ENCODE results near the gene BCR. TPM values are rescaled to one million over a fixed set of nuclear protein-coding genes. Genes with fewer than 3 reads are reported as not detected.

The BCR gene
- polyA plus RNA-seq, 1 donor: 13.9 TPM

DNA sequence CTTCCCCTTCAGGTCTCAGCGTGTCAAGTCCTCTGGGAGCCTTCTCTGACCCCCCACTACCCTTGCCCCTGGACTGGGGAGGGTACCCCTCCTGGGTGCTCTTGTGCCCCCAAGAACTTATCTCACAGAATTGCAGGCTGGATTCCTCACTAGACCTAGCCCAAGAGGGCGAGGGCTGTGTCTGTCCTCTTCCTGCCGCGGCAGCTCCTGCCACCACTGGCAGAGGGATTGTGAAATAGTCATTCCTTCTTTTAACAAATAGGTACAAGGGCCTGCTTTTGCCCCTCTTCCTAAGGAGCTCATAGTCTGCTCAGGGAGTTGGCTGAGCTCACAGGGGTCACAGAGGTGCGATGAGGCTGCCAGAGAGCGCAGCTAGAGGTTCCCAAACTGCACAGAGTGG is 29.5 kb upstream of the BCR start:
- no peak for DNase-seq (ENCODE audit: low read depth)

DNA sequence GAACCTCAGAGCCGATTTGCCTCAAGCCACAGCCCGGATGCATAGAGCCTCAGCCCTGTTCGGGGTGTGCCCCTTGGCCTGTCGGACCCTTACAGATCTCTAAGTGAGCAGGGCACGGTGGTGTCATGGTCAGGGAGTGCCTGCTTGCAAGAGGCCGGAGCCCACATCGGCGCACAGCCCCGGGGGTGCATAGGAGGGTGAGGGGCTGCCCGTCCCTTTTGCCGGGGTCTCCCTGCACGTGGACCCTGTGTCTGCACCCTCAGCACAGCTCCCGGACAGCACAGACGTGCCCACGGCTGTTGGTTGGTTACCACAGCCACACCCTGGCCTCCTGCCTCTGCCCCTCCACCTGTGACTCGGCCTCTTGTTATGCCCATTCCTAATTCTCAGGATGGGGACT is 28.5 kb upstream of the BCR start:
- DNase-seq (ENCODE audit: low read depth): no peak

DNA sequence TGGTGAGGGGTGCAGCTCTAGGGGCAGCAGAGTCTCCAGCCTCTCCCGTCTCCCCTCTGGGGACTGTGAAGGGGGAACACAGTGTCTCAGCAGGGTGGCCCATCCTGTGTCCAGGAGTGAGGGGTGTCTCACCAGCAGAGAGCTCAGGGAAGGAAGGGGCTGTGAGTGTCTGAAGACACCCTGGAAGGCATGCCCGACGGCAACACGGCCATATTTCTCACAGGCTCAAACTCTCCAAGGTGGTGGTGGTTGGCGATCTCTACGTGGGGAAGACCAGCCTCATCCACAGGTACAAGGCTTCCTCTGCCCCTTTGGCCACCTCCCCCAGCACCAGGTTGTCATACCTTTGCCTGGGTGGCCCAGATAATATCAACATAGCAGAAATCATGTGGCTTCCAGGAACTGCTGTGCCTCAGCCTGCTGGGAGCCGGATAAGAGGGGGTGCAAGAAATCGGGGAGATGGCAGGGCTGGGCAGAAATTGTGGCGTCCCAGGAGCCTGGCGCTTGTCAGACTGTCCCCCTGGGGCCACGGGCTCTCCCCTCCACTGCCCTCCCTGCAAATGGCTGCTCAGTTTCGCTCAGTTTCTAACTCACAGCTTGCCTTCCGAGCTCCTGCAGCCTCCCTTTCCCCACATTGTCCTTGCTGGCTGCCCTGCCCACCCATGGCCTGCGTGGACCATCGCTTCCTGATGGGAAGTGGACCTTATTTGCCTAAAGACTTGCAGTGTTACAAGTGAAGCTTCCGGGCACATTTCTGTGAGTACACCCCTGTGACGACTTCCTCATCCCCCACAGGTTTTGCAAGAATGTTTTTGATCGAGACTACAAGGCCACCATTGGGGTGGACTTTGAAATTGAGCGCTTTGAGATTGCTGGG is 27.8 kb upstream of the BCR start:
- DNase-seq (ENCODE audit: low read depth): no peak

DNA sequence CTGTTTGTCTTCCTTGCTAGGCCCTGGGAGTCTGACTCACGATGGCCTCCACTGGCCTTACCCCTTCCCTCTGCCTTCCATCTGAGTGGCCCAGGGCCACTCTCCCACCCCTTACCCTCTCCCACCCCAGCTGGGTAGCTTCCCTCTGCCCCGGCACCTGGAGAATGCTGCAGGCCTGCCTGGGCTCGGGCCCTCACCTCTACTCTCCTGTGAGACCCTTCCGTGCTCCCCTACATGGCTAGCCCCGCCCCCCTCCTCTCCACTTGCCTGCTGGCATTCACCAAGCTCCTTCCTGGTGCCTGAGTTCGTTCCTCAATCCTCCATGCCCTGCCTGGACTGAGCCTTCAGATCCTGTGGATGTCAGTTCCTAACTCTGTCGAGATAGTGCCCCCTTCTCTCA is 26.3 kb upstream of the BCR start:
- DNase-seq (ENCODE audit: low read depth): no peak

DNA sequence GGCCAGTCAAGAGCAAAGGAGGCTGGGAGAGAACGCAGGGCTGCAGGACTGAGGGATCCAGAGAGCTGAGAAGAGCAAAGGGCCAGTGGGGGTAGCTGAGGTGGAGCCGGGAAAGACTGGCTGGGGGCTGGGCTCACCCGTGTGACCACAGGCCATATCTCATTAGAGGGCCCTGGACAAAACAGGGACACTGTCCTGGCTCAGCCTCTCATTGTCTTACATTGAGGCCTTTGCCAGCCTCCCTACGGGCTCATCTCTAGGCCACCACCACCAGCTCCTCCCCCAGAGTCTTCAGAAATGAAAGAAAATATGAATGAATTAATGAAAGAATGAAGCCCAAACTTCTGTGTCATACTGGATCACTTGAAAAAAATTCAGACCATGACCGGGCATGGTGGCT is 25.8 kb upstream of the BCR start:
- no peak for DNase-seq (ENCODE audit: low read depth)

DNA sequence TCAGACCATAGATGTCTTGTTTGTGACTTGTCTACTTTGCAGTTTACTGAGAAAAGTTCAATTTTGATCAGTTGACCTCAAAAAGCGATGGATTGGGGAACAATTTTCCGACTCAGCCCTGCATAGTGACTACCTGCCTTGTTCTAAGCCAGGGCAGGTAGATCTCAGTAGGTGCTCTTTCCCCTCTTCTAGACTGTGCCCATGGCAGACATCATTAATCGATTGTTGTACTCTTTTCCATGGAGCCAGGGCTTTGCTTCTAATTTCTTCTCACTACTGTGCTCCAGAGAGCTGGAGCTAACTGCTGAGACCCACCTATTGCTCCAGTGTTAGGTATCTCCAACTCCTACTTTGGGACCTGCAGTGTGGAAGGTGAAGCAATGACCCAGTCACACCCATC is 25.2 kb upstream of the BCR start:
- DNase-seq (ENCODE audit: low read depth): no peak

DNA sequence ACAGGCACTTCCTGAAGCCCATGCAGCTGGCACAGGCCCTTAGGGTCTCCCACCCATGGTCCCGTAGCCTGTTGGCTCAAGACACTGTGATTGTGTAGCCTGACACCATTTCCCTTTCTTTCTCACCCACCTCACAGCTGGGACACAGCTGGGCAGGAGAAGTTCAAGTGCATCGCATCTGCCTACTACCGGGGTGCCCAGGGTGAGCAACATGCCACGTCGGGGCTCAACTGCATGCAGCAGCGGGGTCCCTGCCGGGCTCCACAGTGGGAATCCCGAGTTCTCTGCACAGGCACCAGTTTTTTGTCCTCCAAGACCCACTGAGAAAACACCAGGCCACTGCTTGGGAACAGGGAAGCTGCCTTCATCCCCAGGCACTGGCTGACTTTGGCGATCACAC is 24.5 kb upstream of the BCR start:
- DNase-seq (ENCODE audit: low read depth): no peak

DNA sequence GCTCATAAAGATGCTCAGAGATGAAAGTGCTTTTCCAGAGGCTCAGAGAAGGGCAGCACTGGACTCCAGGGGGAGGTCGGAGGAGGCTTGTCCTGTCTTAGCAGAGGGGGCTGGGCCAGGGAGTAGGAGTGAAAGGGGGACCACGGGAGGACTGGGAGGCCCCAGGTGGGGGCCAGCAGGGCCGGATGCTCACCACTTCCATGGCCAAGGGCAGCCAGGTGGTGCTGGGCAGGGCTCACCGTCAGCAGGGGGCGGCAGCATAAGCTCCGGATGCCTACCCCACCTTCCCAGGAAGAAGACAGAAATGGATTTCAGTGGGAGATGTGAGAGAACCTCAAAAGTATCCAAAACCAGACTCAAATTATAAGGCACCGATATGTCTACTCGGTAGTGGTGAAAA is 24.0 kb upstream of the BCR start:
- DNase-seq (ENCODE audit: low read depth): no peak

DNA sequence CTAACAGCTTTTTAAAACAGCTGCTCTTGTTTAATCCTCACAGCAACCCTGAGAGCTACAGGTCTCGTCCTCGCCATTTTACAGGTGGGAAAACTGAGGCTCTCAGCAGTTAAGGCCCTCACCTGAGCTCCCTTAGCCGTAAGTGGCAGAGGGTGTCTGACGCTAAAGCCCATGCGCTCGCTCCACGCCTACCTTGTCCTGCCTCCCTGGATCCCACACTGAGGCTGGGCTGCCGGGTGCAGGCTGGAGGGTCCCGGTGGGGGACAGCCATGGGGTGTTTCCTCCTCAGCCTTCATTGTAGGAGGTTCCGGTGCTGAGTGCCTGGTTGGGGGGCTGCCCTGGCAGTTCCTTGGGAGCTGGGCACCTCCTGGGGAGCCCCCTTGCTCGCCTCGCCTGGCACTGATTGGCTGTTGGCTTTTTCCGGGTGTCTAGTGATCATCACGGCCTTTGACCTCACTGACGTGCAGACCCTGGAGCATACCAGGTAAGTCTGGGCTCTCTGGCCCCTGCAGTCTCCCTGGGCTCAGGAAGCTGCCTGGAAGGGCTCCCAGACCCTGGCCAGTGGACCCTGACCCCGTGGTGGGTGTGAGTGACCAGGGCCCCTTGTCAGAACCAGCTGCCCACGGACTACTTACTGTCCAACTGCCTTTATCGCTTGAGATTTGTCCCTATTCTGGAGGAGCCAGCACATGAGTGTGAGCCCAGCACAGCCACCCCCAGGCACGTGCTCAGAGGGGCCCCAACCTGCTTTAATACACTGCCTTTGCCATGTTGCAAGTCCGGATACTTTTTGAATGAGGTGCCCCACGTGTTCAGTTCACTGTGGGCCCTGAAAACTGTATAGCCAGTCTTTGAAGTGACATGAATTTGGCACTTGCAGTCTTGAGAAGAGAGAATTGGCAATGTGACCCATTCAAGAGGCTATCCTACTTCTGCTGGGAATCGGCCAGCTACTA is 22.5 kb upstream of the BCR start:
- DNase-seq (ENCODE audit: low read depth): no peak

DNA sequence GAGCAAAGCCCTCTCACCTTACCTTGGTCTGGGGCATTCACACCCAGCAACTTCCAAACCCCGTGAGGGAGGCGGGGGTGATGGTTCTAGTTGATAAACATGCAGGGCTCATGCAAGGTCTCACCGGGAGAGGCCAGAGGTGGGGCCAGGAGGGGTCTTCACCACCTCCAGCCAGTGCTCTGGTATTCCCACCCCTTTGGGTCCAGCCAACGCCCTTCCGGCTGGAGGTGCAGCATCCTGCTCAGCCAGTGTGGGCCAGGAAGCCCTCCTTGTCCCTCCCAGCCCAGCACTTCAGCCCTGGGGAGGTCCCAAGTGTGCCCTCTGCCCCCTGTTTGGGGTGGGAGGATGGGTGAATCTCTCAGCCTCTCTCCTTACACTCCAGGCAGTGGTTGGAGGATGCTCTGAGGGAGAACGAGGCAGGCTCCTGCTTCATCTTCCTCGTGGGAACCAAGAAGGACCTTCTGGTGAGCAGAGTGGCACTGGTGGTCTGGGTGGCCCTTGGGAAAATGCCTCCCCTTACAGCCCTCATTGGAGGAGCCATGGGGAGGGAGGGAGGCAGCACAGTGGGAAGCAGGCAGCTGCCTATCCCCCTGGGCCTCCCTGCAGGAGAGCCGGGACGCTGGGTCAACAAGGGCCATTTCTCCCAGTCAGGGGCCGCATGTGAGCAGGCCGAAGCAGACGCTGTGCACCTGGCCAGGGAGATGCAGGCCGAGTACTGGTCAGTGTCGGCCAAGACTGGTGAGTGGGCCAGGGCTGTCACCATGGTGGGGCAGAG is 21.6 kb upstream of the BCR start:
- DNase-seq (ENCODE audit: low read depth): no peak

DNA sequence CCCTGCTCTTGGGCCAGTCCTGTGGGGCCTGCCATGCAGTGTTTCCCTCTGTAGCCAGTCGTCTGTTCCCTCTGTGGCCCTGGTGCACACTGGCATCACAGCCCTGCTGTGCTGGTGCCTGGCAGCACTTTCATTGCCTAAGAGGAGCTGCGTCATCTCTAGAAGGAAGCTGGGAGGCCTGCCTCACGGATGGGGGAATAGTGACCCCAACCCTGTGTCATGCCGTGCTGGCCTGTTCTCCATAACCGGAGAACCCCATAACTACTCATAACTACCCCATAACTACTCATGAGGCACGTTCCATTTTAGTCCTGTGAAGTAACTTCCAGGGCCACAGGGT is 21.0 kb upstream of the BCR start:
- no peak for DNase-seq (ENCODE audit: low read depth)

DNA sequence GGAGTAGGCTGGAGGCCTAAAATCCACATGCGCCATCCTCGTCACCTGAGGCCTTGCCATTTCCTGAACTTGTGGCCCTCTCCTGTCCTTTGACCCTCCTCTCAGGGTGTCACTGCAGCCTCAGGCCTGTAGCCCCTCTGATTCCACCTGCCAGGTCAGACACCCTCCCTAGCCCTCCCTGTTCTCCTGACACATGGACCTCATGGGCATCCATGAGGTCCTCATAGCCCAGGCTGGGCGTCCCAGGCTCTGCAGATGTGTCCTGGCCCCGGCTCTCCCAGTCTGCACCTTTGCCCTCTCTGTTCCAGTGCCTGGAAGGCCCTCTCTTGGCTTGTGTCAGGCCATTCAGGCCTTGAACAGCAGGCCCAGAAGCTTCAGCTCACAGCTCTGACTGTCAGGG is 19.3 kb upstream of the BCR start:
- no peak for DNase-seq (ENCODE audit: low read depth)

DNA sequence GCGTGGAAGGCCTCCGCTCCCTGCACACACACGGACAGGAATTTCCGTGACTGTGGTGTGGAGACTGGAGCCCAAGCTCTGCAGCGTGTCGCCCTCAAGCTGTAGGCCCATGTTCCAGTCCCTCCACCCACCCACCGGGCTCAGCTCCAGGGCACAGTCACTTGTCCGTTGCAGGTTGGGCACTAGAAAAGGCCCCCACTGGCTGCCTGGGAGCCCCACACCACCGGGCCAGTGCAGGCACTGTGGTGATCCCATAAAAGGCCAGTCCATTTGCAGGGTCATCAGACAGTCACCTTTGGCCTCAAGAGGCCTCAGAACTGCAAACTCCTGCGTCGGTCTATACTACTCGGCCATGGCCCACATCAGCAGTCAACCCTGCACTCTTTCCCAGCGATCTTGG is 18.7 kb upstream of the BCR start:
- DNase-seq (ENCODE audit: low read depth): no peak

DNA sequence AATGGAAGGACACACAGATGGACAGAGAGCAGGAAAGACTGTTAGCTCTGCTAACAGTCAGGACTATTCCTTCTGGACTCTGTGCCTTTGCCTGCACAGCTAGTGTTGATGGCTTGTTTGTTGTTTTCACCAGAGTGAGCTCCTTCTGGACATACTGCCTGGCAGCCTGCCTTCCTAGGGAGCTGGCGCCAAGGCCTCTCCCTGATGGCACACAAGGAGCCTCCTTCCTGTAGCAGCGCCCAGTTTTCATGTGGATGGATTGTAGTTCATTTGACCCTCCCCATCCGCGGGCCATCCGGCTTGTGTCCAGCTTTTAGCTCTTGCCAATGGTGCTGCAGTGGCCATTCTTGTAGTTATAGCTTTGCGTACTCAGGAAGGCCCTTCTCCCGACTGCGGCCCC is 16.6 kb upstream of the BCR start:
- no peak for DNase-seq (ENCODE audit: low read depth)

DNA sequence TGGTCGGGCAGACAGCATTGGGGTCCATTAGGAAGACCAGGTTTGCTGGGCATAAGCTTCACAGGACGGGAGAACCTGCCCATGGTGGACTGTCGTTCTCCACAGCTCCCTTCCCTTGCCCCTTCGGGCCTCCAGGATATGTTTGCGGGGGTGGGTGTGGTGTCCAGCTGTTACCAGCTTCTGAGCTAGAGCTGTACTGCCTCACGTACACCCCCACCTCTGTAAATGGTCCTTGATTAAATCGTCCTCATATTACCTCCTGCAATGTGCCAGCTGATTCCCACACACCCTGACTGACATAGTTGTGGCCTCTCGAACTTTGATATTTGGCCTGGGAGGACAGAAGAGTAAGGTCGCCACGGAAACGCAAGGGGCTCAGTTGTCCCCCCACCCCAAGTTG is 16.2 kb upstream of the BCR start:
- no peak for DNase-seq (ENCODE audit: low read depth)

DNA sequence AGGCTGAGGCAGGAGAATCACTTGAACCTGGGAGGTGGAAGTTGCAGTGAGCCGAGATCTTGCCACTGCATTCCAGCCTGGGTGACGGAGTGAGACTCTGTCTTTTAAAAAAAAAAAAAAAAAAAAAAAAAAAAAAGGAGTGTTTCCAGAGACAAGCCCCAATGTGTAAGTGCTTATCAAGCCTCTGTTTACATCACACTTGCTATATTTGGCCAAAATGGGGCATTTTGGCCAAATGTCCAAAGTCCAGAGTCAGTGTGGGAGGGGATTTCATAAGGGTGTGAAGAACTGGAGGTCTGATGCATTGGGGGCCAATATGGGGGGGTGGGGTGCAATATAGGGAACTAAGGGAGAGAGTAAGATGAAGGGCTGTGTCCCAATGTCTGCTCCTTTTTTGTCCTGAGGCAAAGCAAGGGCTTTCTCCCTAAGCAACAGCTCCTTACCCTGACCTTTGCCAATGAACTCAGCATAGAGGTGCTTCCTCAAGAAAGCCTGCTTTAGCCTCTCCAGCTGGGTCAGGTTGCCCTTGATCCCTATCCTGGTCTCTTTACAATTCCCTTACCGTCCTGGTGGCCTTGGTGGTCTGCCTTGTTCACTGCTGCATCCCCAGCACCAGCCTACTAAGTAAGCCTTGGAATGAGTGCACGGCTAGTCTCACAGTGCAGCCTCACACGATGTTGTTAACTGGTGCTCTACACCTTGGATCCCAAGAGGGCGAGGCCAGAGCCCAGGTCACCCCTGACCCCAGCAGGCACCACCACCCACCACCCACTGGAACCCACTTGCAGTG is 14.1 kb upstream of the BCR start:
- no peak for DNase-seq (ENCODE audit: low read depth)

DNA sequence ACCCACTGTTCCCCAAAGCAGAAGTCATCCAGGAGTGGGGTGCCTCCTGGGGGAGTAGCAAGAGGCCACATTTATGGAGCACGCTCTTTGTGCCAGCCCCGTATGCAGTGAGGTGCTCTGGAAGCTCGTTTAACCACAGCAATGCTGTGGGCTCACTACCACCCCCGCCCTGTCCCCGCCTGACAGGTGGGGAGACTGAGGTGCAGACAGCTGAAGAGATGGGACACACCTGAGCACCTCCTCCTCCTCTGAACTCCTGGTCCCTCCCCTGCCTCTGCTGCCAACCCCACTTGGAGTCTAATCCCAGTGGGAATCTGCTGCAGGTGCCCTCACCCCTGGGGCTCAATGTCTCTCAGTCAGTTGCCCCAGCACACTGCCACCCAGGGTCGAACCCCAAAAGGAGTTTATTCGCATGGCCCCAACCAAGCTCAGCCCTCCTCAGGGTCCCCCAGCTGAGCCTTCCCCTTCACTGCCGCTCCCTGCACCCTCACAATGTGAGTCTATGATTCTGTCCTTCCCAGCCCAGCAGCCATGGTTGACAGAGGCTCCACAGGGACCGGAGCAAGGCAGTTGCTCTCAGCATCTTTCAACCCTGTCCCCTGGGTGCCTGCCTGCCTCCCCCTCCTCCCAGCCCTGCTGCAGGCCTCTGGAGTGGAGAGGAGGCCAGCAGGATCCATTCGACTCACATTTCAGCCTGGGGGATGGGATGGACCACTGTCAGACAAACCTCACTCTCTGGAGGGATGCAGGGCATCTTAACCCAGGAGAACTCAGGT is 13.3 kb upstream of the BCR start:
- DNase-seq (ENCODE audit: low read depth): no peak

DNA sequence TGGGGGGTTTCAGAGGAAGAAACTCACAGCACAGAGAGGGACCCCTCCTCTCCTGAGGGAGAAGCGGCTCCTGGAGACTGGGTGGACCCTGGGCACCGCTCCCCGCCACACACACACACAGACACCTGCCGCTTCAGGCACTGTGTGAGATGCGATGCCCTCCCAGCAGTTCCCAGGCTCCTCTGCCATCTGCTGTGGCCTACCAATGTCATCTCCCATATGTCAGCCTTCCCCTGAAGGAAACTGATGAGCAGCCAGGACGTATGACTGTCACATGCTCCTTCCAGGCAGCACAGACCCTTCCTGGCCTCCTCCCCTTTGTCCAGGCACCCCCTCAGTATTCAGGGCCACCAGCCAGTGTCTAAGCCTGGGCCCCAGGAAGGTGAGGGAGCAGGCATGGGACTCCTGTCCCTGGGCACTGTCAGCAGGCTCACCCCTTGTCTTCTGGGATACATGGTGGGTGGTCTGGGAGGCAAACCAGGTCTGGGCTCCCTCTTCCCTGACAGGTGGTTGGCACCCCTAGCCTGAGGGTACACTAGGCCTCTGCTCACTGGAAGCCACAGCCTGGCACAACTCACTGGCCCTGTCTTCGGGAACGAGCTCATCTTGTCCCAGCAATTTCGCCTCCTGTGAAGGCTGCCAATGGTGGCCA is 11.8 kb upstream of the BCR start:
- DNase-seq (ENCODE audit: low read depth): no peak

DNA sequence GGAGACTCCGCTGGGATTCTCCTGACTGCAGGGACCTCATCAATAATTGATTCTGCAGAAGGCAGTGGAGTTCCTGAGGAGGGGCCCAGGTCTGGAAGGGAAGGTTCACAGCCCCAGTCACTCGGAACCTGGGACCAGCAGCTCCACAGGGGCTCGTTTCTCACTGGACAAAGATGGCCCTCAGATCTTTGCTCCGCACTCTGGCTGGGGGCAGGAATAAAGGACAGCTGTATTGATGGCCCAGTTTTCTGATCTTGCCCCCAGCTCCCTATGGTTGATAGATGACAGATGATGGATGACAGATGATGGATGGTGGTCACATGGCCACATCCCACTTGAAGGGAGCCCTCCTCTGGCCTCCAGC is 11.3 kb upstream of the BCR start:
- DNase-seq (ENCODE audit: low read depth): no peak
